Measurements from ENCODE around the gene SEPTIN6.
A peak's percentile ranks its signal among the peaks of the same experiment; 100 is the strongest.

The SEPTIN6 gene

GRCh38 chrX:119706616-119707015 is 13.6 kb upstream of the SEPTIN6 start (continued):
- TF ChIP-seq SP7 (tag by site-specific recombination; IDR thresholded peaks at IDR 0.05) (no peak), ZBTB7A (tag by site-specific recombination; IDR thresholded peaks at IDR 0.05; ENCODE audit: low read depth) (no peak), ZNF488 (tag by site-specific recombination; IDR thresholded peaks at IDR 0.05) (no peak), SP2 (tag by site-specific recombination; IDR thresholded peaks at IDR 0.05) (no peak), ZNF174 (tag by site-specific recombination; IDR thresholded peaks at IDR 0.05) (no peak)

GRCh38 chrX:119698845-119699244 is 5.9 kb upstream of the SEPTIN6 start:
- ChIA-PET CTCF (interaction anchor here (0.7 to 1.4 kb wide), 13 partner anchors 12 to 856 kb away, joined by 3 to 5 read pairs (median 4); no protein-coding TSS in a partner anchor), POLR2A (no interaction called here)
- H3K4me3 ChIP-seq (ENCODE audit: low read depth, low read length), result no peak overlapping the region
- H3K36me3 ChIP-seq (ENCODE audit: control insufficient read depth in 2 of 2, insufficient read depth in 1 of 2, low read length in 2 of 2), result no peaks in the 10 kb centered on the region
- H3K9me3 ChIP-seq (ENCODE audit: control insufficient read depth, insufficient read depth, low read depth, low read length), result no peaks in the 10 kb centered on the region
- H3K27ac ChIP-seq (ENCODE audit: extremely low read depth, low read depth, low read length), result no peak overlapping the region
- no peaks in the 10 kb centered on the region for H3K4me1 ChIP-seq (ENCODE audit: control insufficient read depth, insufficient read depth, low read length)
- TF ChIP-seq ZNF324 (tag by site-specific recombination; IDR thresholded peaks at IDR 0.05), result no peak
- no peak for TF ChIP-seq GLI4 (tag by site-specific recombination; IDR thresholded peaks at IDR 0.05)
- TF ChIP-seq BCL6B (tag by site-specific recombination; IDR thresholded peaks at IDR 0.05), result peak; percentile 45; the same call in 1 of the 2 replicates
- TF ChIP-seq ZNF777 (tag by site-specific recombination; IDR thresholded peaks at IDR 0.05; ENCODE audit: borderline replicate concordance), result no peak
- TF ChIP-seq PRDM1 (tag by site-specific recombination; IDR thresholded peaks at IDR 0.05), result peak; percentile 80
- TF ChIP-seq CTCF (tag by site-specific recombination; IDR thresholded peaks at IDR 0.05), result 0 out of 2 replicates have a peak, but pooled peaks have one; percentile 47
- TF ChIP-seq HOXC10 (CRISPR knock-in tag; IDR thresholded peaks at IDR 0.05), result no peak
- TF ChIP-seq SCRT1 (tag by site-specific recombination; IDR thresholded peaks at IDR 0.05; ENCODE audit: borderline replicate concordance), result no peak
- TF ChIP-seq AEBP2 (tag by site-specific recombination; IDR thresholded peaks at IDR 0.05; ENCODE audit: borderline replicate concordance), result no peak
- no peak for TF ChIP-seq ZNF571 (tag by site-specific recombination; IDR thresholded peaks at IDR 0.05)
- no peak for TF ChIP-seq REST (tag by site-specific recombination; IDR thresholded peaks at IDR 0.05)
- no peak for TF ChIP-seq BCL11B (tag by site-specific recombination; IDR thresholded peaks at IDR 0.05; ENCODE audit: low read depth)
- TF ChIP-seq ZNF654 (tag by site-specific recombination; IDR thresholded peaks at IDR 0.05; ENCODE audit: low read depth), result peak; percentile 54
- TF ChIP-seq ZNF701 (tag by site-specific recombination; IDR thresholded peaks at IDR 0.05), result no peak
- TF ChIP-seq ZSCAN5A (tag by site-specific recombination; IDR thresholded peaks at IDR 0.05), result no peak
- no peak for TF ChIP-seq ZNF843 (tag by site-specific recombination; IDR thresholded peaks at IDR 0.05)
- no peak for TF ChIP-seq ZNF488 (tag by site-specific recombination; IDR thresholded peaks at IDR 0.05)
- TF ChIP-seq ZNF341 (tag by site-specific recombination; IDR thresholded peaks at IDR 0.05; ENCODE audit: low read depth), result peak; percentile 42
- TF ChIP-seq ZNF530 (tag by site-specific recombination; IDR thresholded peaks at IDR 0.05; ENCODE audit: low read depth), result no peak
- TF ChIP-seq ZBTB44 (tag by site-specific recombination; IDR thresholded peaks at IDR 0.05), result no peak

Measured in HEK293 (cell line).